CD4-positive, alpha-beta T cell treated with Interleukin-4 for 4 hours (primary cell): Measurements from ENCODE around the gene CFAP299.

Experiments
- DNase-seq: peaks from one replicate; pipeline ENCODE4 v3.0.0-alpha.2; 2020

Gene CFAP299

GRCh38 chr4:80963051-80963450, 627.5 kb downstream of the CFAP299 start:
- no peak for DNase-seq

DNA sequence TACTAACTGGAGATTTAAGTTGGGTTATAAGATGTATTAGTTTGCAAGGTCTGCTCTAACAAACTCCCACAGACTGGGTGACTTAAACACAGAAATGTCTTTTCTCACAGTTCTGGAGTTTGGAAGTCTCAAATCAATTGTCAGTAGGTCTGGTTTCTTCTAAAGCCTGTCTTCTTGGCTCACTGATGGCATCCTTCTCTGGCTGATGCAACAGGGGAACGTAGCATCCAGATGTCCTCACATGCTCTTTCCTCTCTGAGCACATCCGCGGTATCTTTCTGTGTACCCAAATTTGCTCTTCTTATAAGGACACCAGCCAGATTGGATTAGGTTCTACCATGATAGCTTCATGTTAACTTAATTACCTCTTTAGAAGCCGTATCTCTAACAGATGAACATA, 631.8 kb downstream of the CFAP299 start:
- no peak for DNase-seq

DNA sequence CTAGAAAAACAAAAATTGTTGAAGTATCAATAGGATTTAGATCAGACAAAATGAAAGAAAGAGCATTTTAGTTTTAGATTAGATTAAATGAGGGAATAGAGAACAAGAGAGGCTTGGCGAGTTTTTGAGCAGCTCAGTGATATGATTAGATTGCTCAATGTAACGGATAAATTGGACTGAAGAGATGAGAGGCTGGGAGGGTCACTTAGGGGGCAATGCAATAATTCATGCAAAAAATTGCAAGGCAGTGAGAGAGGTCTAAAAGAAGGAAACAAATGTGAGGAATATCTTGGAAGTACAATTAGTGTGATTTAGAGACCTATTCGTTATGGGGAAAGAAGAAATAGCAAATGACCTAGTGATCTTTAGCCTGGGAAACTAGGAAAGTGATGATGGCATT, 644.7 kb downstream of the CFAP299 start:
- no peak for DNase-seq

GRCh38 chr4:80986011-80986410, 650.5 kb downstream of the CFAP299 start:
- no peak for DNase-seq

DNA sequence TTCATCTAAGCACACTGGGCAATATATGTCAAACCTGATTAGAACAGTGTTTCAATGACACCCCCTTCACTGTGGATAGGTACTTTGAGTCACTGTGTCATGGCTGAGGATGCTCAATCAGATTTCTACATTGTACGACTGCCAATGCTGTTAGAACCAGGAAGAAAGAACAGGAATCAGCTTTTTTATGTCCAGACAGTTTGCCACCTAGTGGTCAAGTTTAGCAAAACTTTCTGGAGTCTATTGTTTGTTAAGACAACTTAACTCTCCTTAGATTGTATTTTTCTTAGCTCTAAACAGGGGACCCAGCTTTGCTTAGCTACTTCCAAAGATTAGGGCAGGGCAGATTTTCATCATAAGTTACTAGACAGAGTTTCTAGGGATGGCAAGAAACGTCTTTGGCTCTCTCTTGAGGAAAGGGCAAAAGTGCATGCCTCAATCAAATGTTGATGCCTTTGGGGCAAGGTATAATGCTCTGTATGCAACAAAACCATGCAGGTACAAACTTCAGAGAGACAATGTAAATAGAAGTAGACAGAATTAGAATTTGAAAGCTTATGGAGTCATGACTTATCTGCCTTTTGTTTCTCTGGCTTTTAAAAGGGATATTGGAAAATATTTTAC, 654.5 kb downstream of the CFAP299 start:
- peak; percentile 55 for DNase-seq

DNA sequence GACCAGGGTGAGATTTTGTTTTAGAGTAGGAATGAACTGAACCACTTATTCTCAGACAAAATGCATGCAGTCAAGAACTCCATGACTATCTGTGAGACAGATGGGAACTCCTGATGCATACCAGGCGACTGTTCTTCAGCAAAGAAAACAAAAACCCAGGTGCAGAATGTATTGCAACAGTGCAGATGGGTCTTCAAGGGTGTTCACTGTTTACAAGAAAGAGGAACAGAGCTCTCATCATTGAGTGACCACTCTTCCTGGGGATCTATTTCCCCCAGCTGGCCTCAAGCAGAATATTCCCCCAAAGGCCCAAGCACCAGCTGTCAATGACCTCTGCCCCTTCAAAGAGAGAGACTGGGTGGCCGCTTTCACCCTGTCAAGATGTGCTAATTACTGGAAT, 655.3 kb downstream of the CFAP299 start:
- no peak for DNase-seq

DNA sequence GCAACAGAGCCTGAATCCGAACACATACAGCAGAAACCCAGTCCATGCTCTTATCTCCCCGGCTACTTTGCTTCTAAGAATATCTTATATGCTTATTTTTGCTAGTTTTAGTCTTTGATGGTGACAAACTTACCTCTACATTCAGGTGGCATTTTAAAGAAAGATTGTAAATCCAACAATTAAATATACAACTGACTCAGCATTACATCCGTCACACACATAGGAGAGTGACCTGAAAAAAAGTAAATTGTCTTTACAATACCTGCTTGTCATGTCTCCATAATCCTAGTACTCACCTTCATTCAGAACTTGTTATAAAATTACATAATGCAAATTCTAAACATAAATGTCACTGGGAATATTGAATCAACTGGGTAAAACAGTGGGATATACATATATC, 664.4 kb downstream of the CFAP299 start:
- DNase-seq, result no peak

GRCh38 chr4:81003597-81004111, 668.1 kb downstream of the CFAP299 start:
- DNase-seq, result no peak

DNA sequence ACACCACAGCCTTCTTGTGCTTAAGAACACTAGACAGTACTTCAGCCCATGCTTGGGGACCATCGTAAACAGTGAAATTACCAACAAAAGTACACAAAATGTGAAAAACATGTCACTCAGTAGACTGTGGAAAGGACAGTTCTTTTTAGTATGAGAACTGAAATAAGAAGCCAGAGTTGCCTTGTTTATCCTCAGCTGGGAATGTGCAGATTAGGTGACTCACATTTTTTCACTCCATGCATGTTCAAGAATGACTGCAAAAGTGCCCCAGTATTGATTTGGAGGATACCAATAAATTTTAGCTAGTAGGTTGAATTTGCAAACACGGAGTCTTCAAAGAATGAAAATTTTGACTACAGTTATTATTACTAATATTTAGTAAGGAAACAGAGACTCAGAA, 671.9 kb downstream of the CFAP299 start:
- no peak for DNase-seq
